HT-29 (cell line): ENCODE results near the gene PPP1R3C. TPM values are rescaled to one million over a fixed set of nuclear protein-coding genes. Genes with fewer than 3 reads are reported as not detected.

Experiments used
- DNase-seq: peaks from one replicate; pipeline ENCODE4 v3.0.0-alpha.2; 2015; ENCODE audit warnings: low spot score
- total RNA-seq: library from RNA; depleted of rRNA; stranded (reverse); fragments of >200 nt; shearing (Covaris generic); gene quantifications from 2 replicates; pipeline ENCODE4 v1.2.3, GENCODE V29; 2014

PPP1R3C gene
- total RNA-seq, 1 experiment from 2014 or later = not detected

GRCh38 chr10:91629715-91630549, 2.9 kb downstream of the PPP1R3C start:
- DNase-seq = no peak

GRCh38 chr10:91628383-91628782, 4.5 kb downstream of the PPP1R3C start:
- DNase-seq = no peak

- DNase-seq = peak; percentile 13
Measured at GRCh38 chr10:91627344-91628102, 5.3 kb downstream of the PPP1R3C start.

GRCh38 chr10:91626936-91627335, 5.9 kb downstream of the PPP1R3C start:
- no peak for DNase-seq

- no peak for DNase-seq
Measured at GRCh38 chr10:91624633-91625032, 8.2 kb downstream of the PPP1R3C start.

GRCh38 chr10:91622601-91623000, 10.3 kb downstream of the PPP1R3C start:
- no peak for DNase-seq

- no peak for DNase-seq
Measured at GRCh38 chr10:91621483-91622113, 11.3 kb downstream of the PPP1R3C start.

GRCh38 chr10:91617072-91617609, 15.7 kb downstream of the PPP1R3C start:
- peak; percentile 78 for DNase-seq

GRCh38 chr10:91616137-91616536, 16.7 kb downstream of the PPP1R3C start:
- DNase-seq = no peak

GRCh38 chr10:91614225-91614624, 18.6 kb downstream of the PPP1R3C start:
- DNase-seq = no peak

GRCh38 chr10:91613411-91614187, 19.3 kb downstream of the PPP1R3C start:
- DNase-seq = peak; percentile 81

- DNase-seq = no peak
Measured at GRCh38 chr10:91610919-91611318, 22.0 kb downstream of the PPP1R3C start.

- DNase-seq = no peak
Measured at GRCh38 chr10:91610444-91610843, 22.4 kb downstream of the PPP1R3C start.

GRCh38 chr10:91607646-91608403, 25.0 kb downstream of the PPP1R3C start:
- DNase-seq = no peak

GRCh38 chr10:91605968-91606367, 26.9 kb downstream of the PPP1R3C start:
- no peak for DNase-seq

- peak; percentile 59 for DNase-seq
Measured at GRCh38 chr10:91604553-91605534, 28.0 kb downstream of the PPP1R3C start.

- DNase-seq = peak; percentile 92
Measured at GRCh38 chr10:91603931-91604331, 28.9 kb downstream of the PPP1R3C start.

GRCh38 chr10:91602868-91603568, 29.9 kb downstream of the PPP1R3C start:
- DNase-seq = peak; percentile 31

- DNase-seq = no peak
Measured at GRCh38 chr10:91602449-91602848, 30.4 kb downstream of the PPP1R3C start.
